Stimulated activated CD4-positive, alpha-beta T cell treated with anti-CD3 and anti-CD28 coated beads, Interleukin-2, amount 100 ng/mL, for 48 hours (primary cell): Measurements from ENCODE around the gene APEX1.

Experiments
- DNase-seq, 2 donors: peaks; one replicate each; pipeline ENCODE4 v3.0.0-alpha.2; 2020

APEX1 gene

GRCh38 chr14:20454516-20455354 lies at the start of gene APEX1, which contains the start of gene OSGEP:
APEX1 (plus strand) TSS chr14:20455226; CDS start chr14:20455646, 420 bp downstream.
OSGEP (minus strand) TSS chr14:20454812; CDS start chr14:20454683, 129 bp downstream.
- peak; percentile 93 to 96 for DNase-seq

DNA sequence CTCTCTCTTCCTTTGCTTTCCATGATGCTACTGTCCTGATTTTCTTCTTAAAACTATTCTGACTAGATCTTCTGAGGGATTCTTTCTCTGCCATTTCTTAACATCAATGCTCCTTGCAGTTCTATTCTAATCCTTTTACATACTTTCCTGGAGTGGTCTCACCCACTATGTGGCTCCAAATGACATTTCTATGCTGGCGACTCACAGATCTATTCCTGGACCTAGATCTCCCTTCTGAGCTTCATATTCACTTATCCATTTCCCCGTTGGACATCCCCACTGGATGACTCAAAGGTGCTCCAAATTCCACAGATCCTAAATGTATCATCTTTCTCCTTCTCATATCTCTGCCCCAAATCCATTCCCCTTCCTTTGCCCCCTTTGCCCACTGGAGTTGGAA lies 45.8 kb upstream of the APEX1 start:
- no peak for DNase-seq

GRCh38 chr14:20412411-20412810 lies 42.6 kb upstream of the APEX1 start:
- DNase-seq = no peak

DNA sequence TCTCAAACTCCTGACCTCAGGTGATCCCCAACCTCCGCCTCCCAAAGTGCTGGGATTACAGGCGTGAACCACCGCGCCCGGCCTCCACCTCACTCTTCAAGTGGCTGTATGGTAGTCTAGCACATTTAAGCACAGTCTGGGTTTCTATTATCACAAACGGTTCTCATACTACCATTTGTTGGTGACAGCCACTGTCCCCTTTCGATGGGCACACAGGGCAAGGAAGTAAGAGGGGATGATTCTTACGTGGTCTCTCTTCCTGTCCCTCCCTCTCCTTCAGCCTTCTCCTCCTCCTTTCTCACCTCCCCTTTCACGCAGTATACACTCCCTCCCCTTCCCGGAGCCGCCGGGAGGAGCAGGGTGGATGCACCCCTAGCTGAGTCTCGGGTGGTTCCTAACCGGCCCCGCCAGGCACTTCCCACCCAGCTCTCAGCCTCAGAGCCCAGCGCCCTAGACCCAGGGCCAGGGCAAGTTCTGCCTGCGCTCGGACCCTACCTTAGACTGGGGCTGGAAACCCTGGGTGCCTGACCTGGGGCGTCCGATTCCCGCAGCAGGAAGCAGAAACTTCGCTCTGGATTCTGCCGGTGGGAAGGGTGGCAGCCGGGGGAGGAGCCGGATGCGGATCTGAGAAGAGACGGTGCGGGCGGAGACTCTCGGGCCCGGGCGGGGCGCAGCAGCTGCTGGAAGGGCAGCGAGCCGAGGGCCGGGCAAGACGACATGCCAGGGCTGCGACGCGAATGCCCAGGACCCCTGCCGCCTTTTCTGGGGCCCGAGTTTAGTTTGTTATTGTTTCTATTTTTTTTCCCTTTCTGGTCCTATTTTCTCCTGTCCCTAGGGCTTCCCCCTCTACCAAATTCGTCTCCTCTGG lies 41.9 kb upstream of the APEX1 start, which contains the start of gene TEP1:
TSS of gene TEP1 (minus strand) at position 626 of the 868 bp plus-strand sequence. CDS start 5,062 bp downstream, outside the sequence.
- peak; percentile 71 to 75 for DNase-seq

DNA sequence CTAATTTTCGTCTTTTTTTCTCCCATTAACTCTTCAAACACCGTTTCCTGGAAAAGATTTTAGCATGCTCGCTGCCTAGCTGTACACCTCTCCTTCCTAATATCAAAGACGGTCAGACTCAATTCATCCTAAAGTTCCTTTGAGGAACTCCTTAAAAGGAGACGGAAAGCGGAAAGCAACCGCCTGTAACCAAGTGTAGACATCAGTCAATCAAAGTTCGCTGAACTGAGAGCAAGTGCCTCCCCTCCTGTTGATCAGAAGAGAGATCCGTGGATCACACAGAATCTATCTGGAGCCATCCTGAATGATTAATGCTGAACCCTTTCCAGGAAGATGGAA lies 41.3 kb upstream of the APEX1 start:
- DNase-seq = peak in 1 of 2 donors; percentile 17

- DNase-seq = peak in 1 of 2 donors; percentile 24
These were observed 39.2 kb upstream of the APEX1 start for GRCh38 chr14:20415782-20416206.

DNA sequence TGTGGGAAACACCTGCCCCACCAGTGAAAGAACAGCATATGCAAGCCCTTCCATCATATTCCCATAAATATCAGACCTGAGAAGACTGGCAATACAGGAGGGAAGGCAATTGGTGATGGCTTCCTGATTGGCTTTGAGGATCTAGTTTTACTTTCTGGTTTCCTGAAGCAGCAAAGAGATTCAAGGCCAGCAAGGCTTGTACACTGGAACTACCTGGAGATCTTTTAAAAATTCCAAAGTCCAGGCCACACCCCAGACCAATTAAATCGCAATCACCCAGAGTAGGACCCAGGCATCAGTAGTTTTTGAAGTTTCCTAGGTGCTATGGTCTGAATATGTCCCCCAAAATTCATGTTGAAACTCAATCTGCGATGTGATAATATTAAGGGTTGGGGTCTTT lies 38.8 kb upstream of the APEX1 start:
- no peak for DNase-seq

DNA sequence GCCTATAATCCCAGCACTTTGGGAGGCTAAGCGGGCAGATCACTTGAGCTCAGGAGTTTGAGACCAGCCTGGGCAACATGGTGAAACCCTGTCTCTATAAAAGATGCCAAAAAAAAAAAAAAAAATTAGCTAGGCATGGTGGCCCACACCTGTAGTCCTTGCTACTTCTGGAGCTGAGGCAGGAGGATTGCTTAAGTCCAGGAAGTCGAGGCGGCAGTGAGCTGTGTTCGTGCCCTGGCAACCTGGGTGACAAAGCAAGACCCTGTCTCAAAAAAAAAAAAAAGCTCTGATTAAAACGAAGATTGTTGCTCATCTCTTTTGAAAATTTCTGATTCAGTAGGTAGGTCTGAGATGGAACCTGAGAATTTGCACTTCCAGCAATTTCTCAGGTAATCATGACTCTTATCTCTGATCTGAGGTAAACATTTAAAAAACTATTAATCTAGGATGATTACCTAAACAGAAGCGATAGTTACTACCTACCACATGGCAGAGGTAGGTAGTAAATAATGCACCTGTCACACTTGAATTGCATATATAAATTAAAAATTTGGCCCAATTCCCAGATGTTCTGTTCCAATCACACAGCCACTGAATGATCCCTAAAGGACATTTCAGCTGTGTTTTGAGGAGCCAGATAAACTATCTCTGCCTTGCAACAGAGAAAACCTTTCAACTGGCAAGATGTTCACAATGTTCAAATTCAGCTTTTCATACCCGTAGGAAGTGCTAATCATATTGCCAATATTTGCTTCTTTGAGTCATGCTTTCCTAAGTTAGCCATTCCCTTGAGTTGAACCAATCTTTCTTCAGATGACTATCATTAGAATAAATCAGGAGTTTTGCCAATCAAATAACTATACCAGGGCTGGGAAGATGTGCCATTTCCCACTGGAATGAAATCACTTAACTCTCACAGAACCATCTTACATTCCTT lies 37.5 kb upstream of the APEX1 start:
- no peak for DNase-seq

- DNase-seq = no peak
These were observed 36.5 kb upstream of the APEX1 start for GRCh38 chr14:20418501-20418909.

DNA sequence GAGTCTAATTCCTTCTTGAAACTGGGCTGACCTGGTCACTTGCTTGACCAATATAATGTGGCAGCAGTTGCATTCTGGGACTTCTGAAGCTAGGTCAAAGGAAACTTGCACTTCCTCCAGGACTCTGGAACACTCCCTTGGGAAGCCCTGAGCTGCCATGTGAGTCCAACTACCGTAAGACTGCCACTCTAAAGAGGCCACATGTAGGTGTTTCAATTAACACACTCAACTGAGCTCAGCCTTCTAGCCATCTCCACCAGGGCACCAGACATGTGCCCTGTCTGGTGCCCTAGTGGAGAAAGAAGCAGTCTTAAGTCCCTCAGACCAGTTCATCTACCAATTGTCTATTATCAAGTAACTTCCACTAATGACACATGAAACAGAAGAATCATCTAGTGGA lies 35.6 kb upstream of the APEX1 start:
- DNase-seq = no peak

DNA sequence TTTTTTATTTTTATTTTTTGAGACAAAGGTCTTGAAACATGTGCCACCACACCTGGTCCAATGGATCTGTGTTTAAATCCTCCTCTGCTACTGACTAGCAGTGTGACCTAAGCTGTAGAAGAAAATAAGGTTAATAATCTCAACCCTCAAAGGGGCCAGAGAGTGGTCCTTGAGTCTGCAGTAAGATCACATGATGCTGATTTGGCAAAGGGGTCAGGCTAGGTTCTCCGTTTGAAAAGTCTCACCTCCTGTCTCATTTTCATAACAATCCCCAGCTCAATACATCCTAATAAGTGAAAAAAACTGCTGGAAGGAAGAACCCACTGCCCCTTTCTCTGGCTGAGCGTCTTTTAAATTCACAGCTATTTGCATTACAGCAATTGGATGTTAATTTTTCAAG lies 33.8 kb upstream of the APEX1 start:
- no peak for DNase-seq

DNA sequence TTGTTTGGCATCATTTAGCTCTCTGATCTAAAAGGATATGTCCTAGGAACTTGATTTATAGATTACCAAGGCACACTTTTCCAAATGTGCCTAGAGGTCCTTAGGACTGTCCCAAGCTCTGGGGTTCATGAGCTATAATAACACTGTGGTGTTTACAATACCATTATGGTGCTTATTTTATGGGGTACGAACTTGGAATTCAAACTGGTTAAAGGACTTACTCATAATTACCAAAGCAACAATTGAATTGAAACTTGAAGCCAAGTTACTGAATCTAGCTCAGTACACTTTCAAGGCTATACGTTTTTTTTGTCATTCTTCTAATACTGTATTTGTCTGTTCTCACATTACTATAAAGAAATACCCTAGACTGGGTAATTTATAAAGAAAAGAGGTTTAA lies 32.1 kb upstream of the APEX1 start:
- DNase-seq = no peak

DNA sequence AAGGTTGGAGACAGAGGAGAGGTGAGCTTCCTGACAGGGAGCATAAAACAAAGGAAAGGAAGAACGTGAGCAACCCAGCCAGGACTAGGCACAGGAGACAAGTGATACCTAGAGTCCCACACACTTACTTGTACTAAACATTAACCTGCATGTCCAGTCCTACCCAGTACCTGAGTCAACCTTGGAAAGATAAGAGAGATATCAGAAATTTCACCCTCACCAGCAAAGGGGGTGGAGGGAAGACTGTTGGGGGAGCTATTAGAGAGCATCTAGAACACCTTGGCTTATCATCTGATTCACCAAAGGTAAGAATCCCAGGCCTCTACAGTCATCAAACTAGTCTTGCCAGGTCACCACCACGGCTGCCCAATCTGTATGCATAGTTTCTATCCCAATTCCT lies 30.2 kb upstream of the APEX1 start:
- DNase-seq = no peak

DNA sequence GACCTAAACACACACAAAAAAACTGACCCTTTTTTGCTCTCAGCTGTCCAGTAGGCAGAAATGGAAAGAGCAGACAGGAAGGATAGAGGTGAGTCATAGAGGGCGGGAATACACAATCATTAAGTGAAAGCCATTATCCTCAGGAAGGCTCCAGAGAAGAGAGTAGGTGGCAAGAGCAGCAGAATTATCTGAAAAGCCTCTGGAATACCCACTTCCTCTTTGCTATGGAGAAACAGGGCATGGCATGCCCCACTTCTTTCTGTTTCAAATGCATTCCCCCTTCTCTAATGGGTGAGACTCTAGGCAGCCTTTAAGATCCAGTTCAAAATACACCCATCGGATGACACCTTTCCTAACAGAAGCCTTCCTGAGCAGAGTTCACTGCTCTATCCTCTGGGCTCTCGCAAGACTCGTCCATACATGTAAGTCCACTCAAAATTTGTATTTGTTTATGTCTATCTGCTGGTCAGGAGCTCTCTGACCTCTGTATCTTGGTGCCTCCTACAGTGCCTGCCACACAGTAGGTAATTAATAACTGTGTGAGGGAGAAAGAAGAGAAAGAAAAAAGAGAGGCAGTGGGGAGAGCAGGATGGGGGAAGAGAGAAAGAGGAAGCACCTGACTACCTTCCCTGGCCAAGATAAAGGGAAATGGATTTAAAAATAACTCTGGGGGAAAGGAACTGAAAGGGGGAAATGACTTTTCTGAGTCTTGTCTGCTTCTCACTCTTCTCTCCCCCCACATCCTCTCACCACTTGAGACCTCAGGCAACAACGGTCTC lies 27.6 kb upstream of the APEX1 start:
- DNase-seq = no peak

GRCh38 chr14:20428010-20428365 lies 27.0 kb upstream of the APEX1 start:
- no peak for DNase-seq

GRCh38 chr14:20428802-20429201 lies 26.2 kb upstream of the APEX1 start:
- DNase-seq = no peak

GRCh38 chr14:20429801-20430669 lies 25.0 kb upstream of the APEX1 start:
- no peak for DNase-seq

DNA sequence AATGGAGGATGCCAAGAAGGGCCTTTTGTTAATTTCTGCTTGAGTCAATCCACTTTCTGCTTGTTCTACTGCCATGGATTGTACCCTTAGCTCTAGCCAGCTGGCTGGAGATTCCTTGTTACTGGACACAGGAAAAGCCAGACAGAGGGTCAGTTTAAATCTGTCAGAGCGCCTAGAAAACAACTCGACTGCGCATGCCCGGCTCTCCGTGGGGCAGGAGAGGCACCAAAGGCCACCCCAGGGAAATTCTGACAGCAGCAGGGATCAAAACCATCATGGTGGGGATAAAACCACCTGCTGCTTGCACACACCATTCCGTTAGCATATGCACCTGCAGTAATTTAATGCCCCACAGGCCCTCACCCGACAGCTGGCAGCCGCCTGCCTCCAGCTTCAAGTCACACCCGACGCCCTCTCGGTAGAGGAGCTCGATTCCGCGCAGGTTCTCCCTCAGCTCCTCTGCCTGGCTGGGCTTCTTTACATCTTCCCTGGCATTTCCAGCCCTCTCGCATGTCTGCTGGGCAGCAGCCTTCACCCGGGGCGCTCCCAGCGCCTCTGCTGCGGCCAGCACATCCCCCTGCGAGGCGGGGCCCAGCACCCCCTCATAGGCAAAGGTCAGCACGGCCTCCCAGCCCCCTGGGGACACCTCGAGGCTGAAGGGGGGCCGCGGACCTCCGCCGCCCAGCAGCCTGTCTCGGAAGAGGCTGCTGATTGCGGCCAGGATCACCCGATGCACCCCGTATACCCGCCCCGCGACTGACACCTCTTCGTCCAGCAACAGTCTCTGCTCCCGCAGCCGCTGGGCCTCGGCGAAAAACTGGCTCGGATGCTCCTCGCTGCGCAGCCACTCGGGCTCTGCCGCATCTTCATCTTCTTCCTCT lies 20.1 kb upstream of the APEX1 start:
- DNase-seq = no peak

GRCh38 chr14:20435582-20436362 lies 19.3 kb upstream of the APEX1 start, which contains the start of gene KLHL33:
KLHL33 (minus strand) TSS chr14:20436166; CDS start chr14:20435811, 355 bp downstream.
- DNase-seq = no peak
